OCI-LY7 (cell line): Measurements from ENCODE around the gene C1orf21. TPM values are rescaled to one million over a fixed set of nuclear protein-coding genes. Genes with fewer than 3 reads are reported as not detected.

Experiments used
- BruUV-seq: library from RNA; stranded (reverse); fragments of 400-500 nt; replicated peaks from 2 replicates; lab custom pipeline; 2021; lab: Mats Ljungman, UMichigan
- CTCF ChIA-PET: fragments of 300-600 bp; sonication (Branson Sonifier 250); formaldehyde crosslinking; loops from one replicate; lab custom pipeline; 2022; ENCODE audit warnings: antibody characterized with exemption; ENCODE audit not compliant: unreplicated experiment; lab: Charles Lee
- POLR2A ChIA-PET: fragments of 300-600 bp; sonication (Branson Sonifier 250); formaldehyde crosslinking; loops from one replicate; lab custom pipeline; 2022; ENCODE audit warnings: antibody characterized with exemption; lab: Charles Lee
- DNase-seq: peaks from one replicate; pipeline ENCODE4 v3.0.0-alpha.2; 2015; ENCODE audit warnings: low spot score
- H2AFZ ChIP-seq: fragments of 200-600 bp; sonication (generic), shearing (Covaris generic); 2 replicates; pipeline ENCODE4 v1.6.1; 2014; ENCODE audit warnings: mild to moderate bottlenecking, antibody characterized with exemption, low read length, moderate library complexity
- H3K27ac ChIP-seq: fragments of 200-600 bp; sonication (generic); 2 replicates; pipeline ENCODE4 v1.5.1; 2014; ENCODE audit warnings: mixed run types, low read depth, mild to moderate bottlenecking, moderate library complexity, low read length, inconsistent platforms; ENCODE audit not compliant: poor library complexity, severe bottlenecking
- H3K36me3 ChIP-seq: fragments of 200-600 bp; sonication (generic); 2 replicates; pipeline ENCODE4 v1.6.1; 2014; ENCODE audit warnings: mild to moderate bottlenecking, antibody characterized with exemption, low read length, moderate library complexity, mixed read lengths; ENCODE audit not compliant: insufficient read depth
- H3K4me1 ChIP-seq: fragments of 200-600 bp; sonication (generic); 2 replicates; pipeline ENCODE4 v1.5.1; 2014; ENCODE audit warnings: mild to moderate bottlenecking, low read length; ENCODE audit not compliant: insufficient read depth, poor library complexity, severe bottlenecking
- H3K4me2 ChIP-seq: fragments of 200-600 bp; sonication (generic); 2 replicates; pipeline ENCODE4 v1.6.1; 2014; ENCODE audit warnings: mild to moderate bottlenecking, low read length
- H3K4me3 ChIP-seq: fragments of 200-600 bp; sonication (generic); 2 replicates; pipeline ENCODE4 v1.5.1; 2014; ENCODE audit warnings: mild to moderate bottlenecking, low read depth, low read length; ENCODE audit not compliant: poor library complexity, severe bottlenecking
- H3K79me2 ChIP-seq: fragments of 200-600 bp; sonication (generic); 2 replicates; pipeline ENCODE4 v1.6.1; 2016; ENCODE audit warnings: low read depth, mild to moderate bottlenecking, low read length, moderate library complexity, mixed read lengths; ENCODE audit not compliant: insufficient read depth
- H3K9me2 ChIP-seq: fragments of 200-600 bp; sonication (generic); 2 replicates; pipeline ENCODE4 v1.6.1; 2016; ENCODE audit warnings: mild to moderate bottlenecking, low read length, mixed read lengths; ENCODE audit not compliant: insufficient read depth
- H3K9me3 ChIP-seq: fragments of 200-600 bp; sonication (generic); 2 replicates; pipeline ENCODE4 v1.6.1; 2014; ENCODE audit warnings: mild to moderate bottlenecking, mixed run types, low read length, mixed read lengths
- H4K20me1 ChIP-seq: fragments of 200-600 bp; sonication (generic); 2 replicates; pipeline ENCODE4 v1.6.1; 2014; ENCODE audit warnings: mild to moderate bottlenecking, antibody characterized with exemption, low read length, moderate library complexity, mixed read lengths; ENCODE audit not compliant: insufficient read depth
- CTCF ChIP-seq: fragments of 200-600 bp; sonication (generic); conservative IDR thresholded peaks from 2 replicates; pipeline ENCODE4 v1.5.1; 2014; ENCODE audit warnings: mild to moderate bottlenecking, antibody characterized with exemption, low read length, moderate library complexity, mixed read lengths
- EZH2phosphoT487 ChIP-seq: fragments of 200-600 bp; sonication (generic); IDR thresholded peaks from 2 replicates; pipeline ENCODE4 v1.6.1; 2018; ENCODE audit warnings: low read depth, borderline replicate concordance, mild to moderate bottlenecking, mixed run types, antibody characterized with exemption, low read length, moderate library complexity, mixed read lengths
- intact Hi-C: fragments of 100-400 bp; cut with micrococcal nuclease; formaldehyde crosslinking; loops from one replicate; pipeline ENCODE4 v1.10.0; 2022; ENCODE audit not compliant: unreplicated experiment
- total RNA-seq, 2 experiments: library from RNA; depleted of rRNA in 1 of 2; stranded (reverse); fragments of >200 nt in 1 of 2; shearing (Covaris generic) in 1 of 2; gene quantifications; 2 replicates each; pipeline ENCODE4 v1.2.3, GENCODE V29; 2014 to 2022

Gene C1orf21
- total RNA-seq, 2 experiments from 2014 or later, result not detected

GRCh38 chr1:184598403-184599193 is 211.8 kb downstream of the C1orf21 start:
- no peak overlapping the region for H3K4me2 ChIP-seq
- H3K4me3 ChIP-seq, result no peak overlapping the region
- H3K4me1 ChIP-seq, result no peaks in the 10 kb centered on the region
- H3K9me2 ChIP-seq, result no peaks in the 10 kb centered on the region
- no peak for DNase-seq
- H3K36me3 ChIP-seq, result no peaks in the 10 kb centered on the region
- no peaks in the 10 kb centered on the region for H3K9me3 ChIP-seq
- no peaks in the 10 kb centered on the region for H4K20me1 ChIP-seq
- ChIA-PET CTCF (no interaction called here), POLR2A (no interaction called here)
- H2AFZ ChIP-seq, result no peak overlapping the region
- H3K27ac ChIP-seq, result no peak overlapping the region
- no peaks in the 10 kb centered on the region for H3K79me2 ChIP-seq
- no TSS peak for BruUV-seq
- no peak for TF ChIP-seq CTCF
- TF ChIP-seq EZH2phosphoT487, result no peak
- intact Hi-C loops, result no loop called here

- BruUV-seq, result no TSS peak
- ChIA-PET POLR2A (no interaction called here), CTCF (no interaction called here)
- H3K79me2 ChIP-seq, result no peaks in the 10 kb centered on the region
- no peak overlapping the region for H3K4me2 ChIP-seq
- H3K4me3 ChIP-seq, result no peak overlapping the region
- intact Hi-C loops, result no loop called here
- TF ChIP-seq EZH2phosphoT487 (no peak), CTCF (no peak)
- no peaks in the 10 kb centered on the region for H3K4me1 ChIP-seq
- H3K36me3 ChIP-seq, result no peaks in the 10 kb centered on the region
- no peak for DNase-seq
- no peaks in the 10 kb centered on the region for H4K20me1 ChIP-seq
- no peaks in the 10 kb centered on the region for H3K9me3 ChIP-seq
- H2AFZ ChIP-seq, result no peak overlapping the region
- no peak overlapping the region for H3K27ac ChIP-seq
- H3K9me2 ChIP-seq, result no peaks in the 10 kb centered on the region
Observed at GRCh38 chr1:184604152-184604900, 217.5 kb downstream of the C1orf21 start.

- no peak overlapping the region for H3K27ac ChIP-seq
- CTCF ChIA-PET, result no interaction called here
- H2AFZ ChIP-seq, result no peak overlapping the region
- no peak for DNase-seq
- H4K20me1 ChIP-seq, result no peaks in the 10 kb centered on the region
- no peaks in the 10 kb centered on the region for H3K36me3 ChIP-seq
- no peak overlapping the region for H3K4me3 ChIP-seq
- no TSS peak for BruUV-seq
- intact Hi-C loops, result no loop called here
- no peaks in the 10 kb centered on the region for H3K9me2 ChIP-seq
- TF ChIP-seq EZH2phosphoT487 (no peak), CTCF (no peak)
- no peaks in the 10 kb centered on the region for H3K79me2 ChIP-seq
- H3K9me3 ChIP-seq, result no peaks in the 10 kb centered on the region
- POLR2A ChIA-PET, result no interaction called here
- H3K4me2 ChIP-seq, result no peak overlapping the region
- H3K4me1 ChIP-seq, result no peaks in the 10 kb centered on the region
Observed at GRCh38 chr1:184605941-184606340, 219.1 kb downstream of the C1orf21 start.
